Spinal cord (tissue), 10 donors: ENCODE data around the gene TWNK. TPM values are rescaled to one million over a fixed set of nuclear protein-coding genes. Genes with fewer than 3 reads are reported as not detected.

ENCODE experiments used
- DNase-seq, 6 donors: peaks; one replicate each; pipeline versions ENCODE4 v3.0.0 to v3.0.0-alpha.2; 2013 to 2015; ENCODE audit warnings: low spot score in 6 of 6, low read depth in 4 of 6
- H3K27ac ChIP-seq: one replicate; pipeline ENCODE4 v1.5.1; 2013; ENCODE audit warnings: low read depth, low read length, control low read depth
- H3K27me3 ChIP-seq: one replicate; pipeline ENCODE4 v1.6.1; 2013; ENCODE audit warnings: low read length; ENCODE audit not compliant: control insufficient read depth, insufficient read depth
- H3K36me3 ChIP-seq: one replicate; pipeline ENCODE4 v1.6.1; 2013; ENCODE audit warnings: low read length; ENCODE audit not compliant: control insufficient read depth, insufficient read depth
- H3K4me1 ChIP-seq: one replicate; pipeline ENCODE4 v1.6.1; 2013; ENCODE audit warnings: low read length; ENCODE audit not compliant: control insufficient read depth, insufficient read depth
- H3K4me3 ChIP-seq: one replicate; pipeline ENCODE4 v1.5.1; 2013; ENCODE audit warnings: low read depth, low read length, control low read depth
- H3K9me3 ChIP-seq: one replicate; pipeline ENCODE4 v1.6.1; 2013; ENCODE audit warnings: low read length; ENCODE audit not compliant: control insufficient read depth, insufficient read depth
- WGBS: methylation state at CpG from one replicate; pipeline ENCODE4 v1.1.5; 2013; ENCODE audit warnings: missing lambda C conversion rate; ENCODE audit not compliant: insufficient coverage; 5-methylcytosine and 5-hydroxymethylcytosine counted together
- long read RNA-seq, 4 donors: transcript quantifications; one replicate each; lab custom pipeline, GENCODE V29; 2026
- polyA plus RNA-seq, 2 donors: library from polyadenylated mRNA; unstranded; fragments of 120-200 nt; gene quantifications; one replicate each; pipeline ENCODE4 v1.2.1, GENCODE V29; 2013; ENCODE audit not compliant: insufficient read length in 2 of 2
- total RNA-seq, 2 donors: library from RNA; depleted of rRNA in 1 of 2; stranded (reverse); fragments of 120-200 nt in 1 of 2; fragments of >200 nt in 1 of 2; gene quantifications; one replicate each; pipeline versions ENCODE4 v1.2.3 to v1.2.4, GENCODE V29; 2013 to 2014
- donor health status: healthy.

The TWNK gene
- total RNA-seq (1 to 10 TPM; 4.8 to 6.5 TPM), polyA plus RNA-seq (10 to 100 TPM in 1 of 2 donors, 1 to 10 TPM in 1; 8.4 to 10.2 TPM)
- long read RNA-seq, donor 1, partial matches to known transcripts = 0 of 3 reads
- long read RNA-seq, donor 1, other reads (novel, unspliced or antisense) = 0 of 3 reads
- long read RNA-seq, donor 2, partial matches to known transcripts = 0 of 1 reads
- long read RNA-seq, donor 2, other reads (novel, unspliced or antisense) = 0 of 1 reads
- long read RNA-seq, donor 3 = 0 reads
- long read RNA-seq, donor 4, partial matches to known transcripts = 14 of 15 reads
- long read RNA-seq, donor 4, other reads (novel, unspliced or antisense) = 0 of 15 reads

DNA sequence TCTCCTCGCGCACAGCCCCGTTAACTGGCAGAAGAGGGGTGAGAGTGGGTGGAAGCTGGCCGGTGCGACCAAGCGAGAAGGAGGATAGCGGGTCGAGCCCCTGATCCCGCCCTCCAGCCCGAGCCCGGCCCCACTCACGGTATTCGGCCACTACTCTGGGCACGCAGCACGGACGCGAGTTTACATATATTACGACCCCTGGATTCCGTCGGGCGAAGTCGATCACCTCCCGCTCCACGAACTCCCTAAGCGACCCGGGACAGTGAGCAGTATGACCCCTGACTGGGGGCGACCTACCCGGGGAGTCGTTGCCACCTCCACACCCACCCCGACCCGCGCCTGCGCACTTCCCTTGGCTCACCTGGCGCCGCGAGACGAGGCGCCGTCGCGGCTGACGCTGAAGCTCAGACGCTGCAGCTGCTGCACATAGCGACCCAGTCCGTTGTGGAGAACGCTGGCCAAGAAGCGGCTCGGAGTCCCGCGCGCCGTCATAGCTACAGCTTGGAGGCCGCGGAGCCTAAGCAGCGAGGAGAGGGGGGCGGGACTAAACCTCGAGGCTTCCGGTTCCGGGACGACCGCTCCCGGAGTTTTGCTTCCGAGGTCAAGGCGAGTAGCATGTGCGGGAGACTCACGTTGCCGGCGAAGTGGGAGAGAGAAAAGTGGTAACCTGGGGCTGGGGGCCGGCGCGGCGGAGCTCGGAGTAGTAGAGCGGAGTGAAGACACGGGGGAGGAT lies at the start of gene TWNK, which contains the start of gene MRPL43:
TSS of gene TWNK (plus strand) at position 592 of the 733 bp plus-strand sequence. CDS start 668 bp downstream, outside the sequence.
TSS of gene MRPL43 (minus strand) at position 546 of the 733 bp plus-strand sequence. CDS start at position 492, 54 bp downstream.
- no peaks in the 10 kb centered on the region for H3K27me3 ChIP-seq
- under 1% methylated on average over 75 of the region's 75 CpGs for WGBS
- peak within 1 kb of the TSS; percentile 87 for H3K4me3 ChIP-seq
- no peaks in the 10 kb centered on the region for H3K9me3 ChIP-seq
- peak within 1 kb of the TSS; percentile 60 for H3K27ac ChIP-seq
- peaks cover 67% of the 10 kb centered on the region for H3K36me3 ChIP-seq
- peak in 3 of 6 donors; percentile 78 to 95 (median 95) for DNase-seq
- H3K4me1 ChIP-seq = peaks cover 30% of the 10 kb centered on the region

DNA sequence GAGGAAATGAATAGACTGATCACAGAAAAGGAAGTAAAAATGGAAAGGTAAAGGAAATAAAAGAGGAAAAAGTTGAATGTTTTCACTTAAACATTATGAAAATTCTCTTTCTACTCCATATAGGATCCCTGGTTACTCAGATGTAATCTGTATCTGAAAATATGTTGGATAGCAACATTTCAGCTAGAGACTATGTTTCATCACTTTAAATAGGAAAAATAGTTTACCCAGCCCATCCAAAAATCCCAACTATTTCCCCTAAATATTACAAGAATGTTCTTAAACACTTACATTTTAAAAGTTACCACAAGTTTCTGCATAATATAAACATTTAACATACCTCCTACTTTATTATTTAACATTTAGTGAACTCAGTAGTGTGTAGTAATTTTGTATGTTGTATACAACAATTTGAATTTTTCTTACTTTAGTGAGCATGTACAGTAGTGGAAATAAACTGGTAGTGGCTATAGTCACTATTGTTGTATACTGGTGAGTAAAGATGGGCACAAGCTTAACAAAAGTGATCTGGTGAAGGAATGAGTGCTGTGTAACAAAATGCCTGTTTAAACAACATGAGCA lies 47.5 kb upstream of the TWNK start:
- no peaks in the 10 kb centered on the region for H3K4me1 ChIP-seq
- no peaks in the 10 kb centered on the region for H3K27me3 ChIP-seq
- H3K36me3 ChIP-seq = peaks cover 50% of the 10 kb centered on the region
- H3K27ac ChIP-seq = no peak overlapping the region
- H3K4me3 ChIP-seq = no peak overlapping the region
- H3K9me3 ChIP-seq = no peaks in the 10 kb centered on the region
- DNase-seq = no peak

DNA sequence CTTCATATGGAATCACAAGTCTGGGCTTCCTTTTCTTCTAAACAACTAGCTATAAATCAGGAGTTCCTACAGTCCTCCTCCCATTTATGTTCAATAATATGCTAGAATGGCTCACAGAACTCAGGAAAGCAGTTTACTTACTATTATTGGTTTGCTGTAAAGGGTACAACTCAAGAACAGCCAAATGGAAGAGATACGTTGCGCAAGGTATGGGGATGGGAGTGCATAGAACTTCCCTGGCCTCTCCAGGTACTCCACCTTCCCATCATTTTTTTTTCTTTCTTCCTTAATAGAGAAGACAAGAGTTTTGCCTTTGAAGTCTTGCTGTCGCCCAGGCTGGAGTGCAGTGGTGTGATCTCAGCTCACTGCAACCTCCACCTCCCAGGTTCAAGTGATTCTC lies 45.1 kb upstream of the TWNK start:
- Histone ChIP-seq H3K36me3 (peaks cover 42% of the 10 kb centered on the region), H3K4me3 (no peak overlapping the region)
- 100% methylated on average over 1 of the region's 3 CpGs for WGBS

DNA sequence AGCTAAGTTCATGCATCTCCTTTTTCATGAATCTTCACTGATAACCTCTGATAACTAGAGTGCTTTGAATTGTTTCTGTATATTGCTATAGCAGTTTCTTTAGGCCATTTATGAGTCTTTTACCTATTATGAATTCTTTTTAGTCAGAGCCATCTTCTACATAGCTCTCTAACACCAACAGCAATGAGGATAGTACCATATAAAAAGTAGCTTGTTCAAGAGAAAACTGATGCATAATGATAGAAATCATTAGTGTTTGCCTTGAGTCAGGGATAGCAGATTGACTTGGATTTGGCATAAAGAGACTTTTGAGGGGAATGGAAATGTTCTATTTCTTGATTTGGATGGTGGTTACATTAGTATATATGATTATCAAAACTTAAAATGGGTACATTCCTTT lies 43.8 kb upstream of the TWNK start:
- Histone ChIP-seq H3K36me3 (peaks cover 42% of the 10 kb centered on the region), H3K9me3 (no peaks in the 10 kb centered on the region), H3K27ac (no peak overlapping the region), H3K4me3 (no peak overlapping the region), H3K4me1 (no peaks in the 10 kb centered on the region), H3K27me3 (no peaks in the 10 kb centered on the region)
- no peak for DNase-seq

More for the DNA sequence above, 45.1 kb upstream of the TWNK start:
- no peaks in the 10 kb centered on the region for H3K9me3 ChIP-seq
- H3K27me3 ChIP-seq = no peaks in the 10 kb centered on the region
- no peaks in the 10 kb centered on the region for H3K4me1 ChIP-seq
- H3K27ac ChIP-seq = no peak overlapping the region
- DNase-seq = no peak

DNA sequence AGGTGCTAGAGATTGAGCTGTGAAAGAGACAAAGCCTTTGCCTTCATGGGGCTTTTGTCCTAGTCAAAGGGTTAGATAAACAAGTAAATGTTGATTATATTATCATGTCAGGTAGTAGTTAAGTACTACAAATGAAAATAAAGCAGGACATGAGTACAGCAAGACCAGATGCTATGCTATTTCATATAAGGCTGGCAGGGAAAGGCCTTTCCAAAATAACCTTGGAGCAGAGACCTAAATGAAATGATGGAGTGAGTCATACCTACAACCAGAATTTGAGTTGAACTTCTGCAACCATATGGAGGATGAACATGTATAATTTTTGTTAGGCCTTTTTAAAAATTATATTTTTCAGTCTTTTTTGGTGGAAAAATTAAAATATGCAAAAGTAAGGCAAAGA lies 41.6 kb upstream of the TWNK start:
- no peak overlapping the region for H3K27ac ChIP-seq
- no peak overlapping the region for H3K4me3 ChIP-seq
- no peaks in the 10 kb centered on the region for H3K9me3 ChIP-seq
- H3K27me3 ChIP-seq = no peaks in the 10 kb centered on the region
- no peaks in the 10 kb centered on the region for H3K4me1 ChIP-seq
- no peak for DNase-seq
- peaks cover 33% of the 10 kb centered on the region for H3K36me3 ChIP-seq

DNA sequence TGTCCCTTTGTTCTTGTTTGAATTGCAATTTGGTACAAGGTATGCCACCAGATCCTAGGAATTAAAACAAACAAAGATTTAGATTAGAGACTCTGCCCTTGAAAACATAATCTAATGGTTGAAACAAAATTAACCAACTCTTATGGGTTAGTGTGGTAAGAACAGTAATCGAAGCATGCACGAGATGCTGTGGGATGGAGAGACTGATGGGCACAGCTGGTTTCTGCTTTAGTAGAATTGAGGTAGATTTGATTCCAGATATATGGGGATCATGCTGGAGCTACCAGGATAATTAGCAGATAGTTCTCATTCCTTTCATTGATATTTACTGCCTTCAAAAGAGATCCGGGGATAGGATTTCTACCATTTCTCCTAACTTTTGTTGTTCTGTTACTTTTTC lies 38.4 kb upstream of the TWNK start:
- H3K27ac ChIP-seq = no peak overlapping the region
- no peaks in the 10 kb centered on the region for H3K9me3 ChIP-seq
- H3K36me3 ChIP-seq = peaks cover 41% of the 10 kb centered on the region
- no peaks in the 10 kb centered on the region for H3K4me1 ChIP-seq
- DNase-seq = no peak
- H3K4me3 ChIP-seq = no peak overlapping the region
- no peaks in the 10 kb centered on the region for H3K27me3 ChIP-seq
- WGBS = no CpG with 5 or more reads among the region's 3 CpGs

DNA sequence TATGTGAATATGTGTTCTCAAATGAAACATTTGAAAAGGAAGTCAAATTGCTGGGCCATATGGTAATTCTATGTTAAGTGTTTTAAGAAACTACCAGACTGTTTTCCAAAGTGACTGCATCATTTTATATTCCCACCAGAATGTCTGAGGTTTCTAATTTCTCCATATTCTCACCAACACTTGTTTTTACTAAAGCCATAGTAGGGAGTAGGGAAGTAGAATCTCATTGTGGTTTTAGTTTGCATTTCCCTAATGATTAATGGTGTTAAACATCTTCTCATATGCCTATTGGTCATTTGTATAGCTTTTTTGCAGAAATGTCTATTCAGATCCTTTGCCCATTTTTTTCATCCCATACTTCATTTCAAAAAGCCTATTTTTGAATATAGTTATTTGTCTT lies 27.1 kb upstream of the TWNK start:
- DNase-seq = no peak
- Histone ChIP-seq H3K27me3 (no peaks in the 10 kb centered on the region), H3K9me3 (no peaks in the 10 kb centered on the region), H3K36me3 (peaks cover 11% of the 10 kb centered on the region), H3K27ac (no peak overlapping the region), H3K4me3 (no peak overlapping the region), H3K4me1 (no peaks in the 10 kb centered on the region)

DNA sequence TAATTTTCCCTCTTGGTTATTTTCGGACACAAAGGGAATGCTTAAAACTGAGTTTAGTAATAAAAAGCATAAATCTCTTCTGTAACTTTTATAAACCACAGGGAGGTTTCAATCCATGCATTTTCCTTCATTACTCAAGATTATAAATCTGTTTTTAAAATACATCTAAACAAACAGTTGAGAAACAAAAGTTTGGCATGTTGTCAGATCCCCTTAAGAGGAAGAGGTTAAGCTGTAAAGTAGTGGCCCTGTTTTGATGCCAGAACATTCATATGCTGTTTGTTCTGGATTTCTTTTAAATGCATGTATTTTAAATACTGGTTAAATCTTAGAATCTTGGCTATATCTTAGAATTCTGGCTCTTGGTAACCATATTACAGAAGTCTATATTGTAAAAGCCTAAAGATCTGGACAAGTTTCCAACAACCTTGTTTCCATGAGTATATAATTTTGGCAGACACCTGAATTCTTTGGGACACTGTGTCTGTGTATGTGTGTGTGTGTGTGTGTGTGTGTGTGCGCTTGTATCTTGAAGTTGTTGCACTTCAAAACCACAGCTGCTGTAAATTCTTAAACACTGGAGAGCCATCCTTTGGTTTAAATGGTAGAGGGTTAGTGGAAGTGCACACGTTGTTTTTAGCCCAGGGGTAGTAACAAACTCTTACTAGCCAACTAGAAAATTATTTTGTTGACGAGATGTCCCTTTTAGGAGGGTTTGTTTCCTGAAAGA lies 24.8 kb upstream of the TWNK start:
- H3K27ac ChIP-seq = no peak overlapping the region
- H3K4me3 ChIP-seq = no peak overlapping the region
- no peak for DNase-seq
- H3K27me3 ChIP-seq = no peaks in the 10 kb centered on the region
- H3K4me1 ChIP-seq = no peaks in the 10 kb centered on the region
- H3K36me3 ChIP-seq = peaks cover 9% of the 10 kb centered on the region
- WGBS = 100% methylated on average over 1 of the region's 4 CpGs
- no peaks in the 10 kb centered on the region for H3K9me3 ChIP-seq

DNA sequence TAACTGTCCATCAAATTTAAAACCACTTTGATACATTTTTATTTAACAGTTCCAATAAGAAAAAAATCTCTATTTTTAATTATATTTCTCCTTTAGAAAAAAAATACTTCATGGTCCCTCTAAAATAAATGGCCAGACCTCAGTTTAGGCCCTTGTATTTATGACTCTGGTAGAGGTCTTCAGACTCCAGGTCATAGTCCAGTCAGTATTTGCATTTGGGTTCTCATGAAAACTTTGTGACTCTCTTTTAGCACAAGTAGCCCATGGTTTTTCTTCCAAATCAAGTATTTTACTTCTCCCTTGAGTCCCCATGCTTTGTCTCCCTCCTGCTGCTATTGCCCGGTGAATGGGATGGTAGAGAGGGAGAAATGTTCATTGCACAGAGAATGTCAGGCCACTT lies 23.5 kb upstream of the TWNK start:
- Histone ChIP-seq H3K27me3 (no peaks in the 10 kb centered on the region), H3K9me3 (no peaks in the 10 kb centered on the region), H3K36me3 (peaks cover 5% of the 10 kb centered on the region), H3K4me3 (no peak overlapping the region), H3K27ac (no peak overlapping the region), H3K4me1 (peaks cover 2% of the 10 kb centered on the region)
- DNase-seq = no peak
- WGBS = 71% methylated on average over 1 of the region's 1 CpG
